Gastroesophageal sphincter (tissue), 4 donors: ENCODE data around the gene PTMS. TPM values are rescaled to one million over a fixed set of nuclear protein-coding genes. Genes with fewer than 3 reads are reported as not detected.

Experiments used
- ATAC-seq: fragments of 150-250 bp; one replicate; pipeline ENCODE4 v1.9.1; 2016; ENCODE audit warnings: mild to moderate bottlenecking, moderate library complexity
- H3K27ac ChIP-seq, 4 donors: fragments of 200-600 bp; sonication (generic) in 3 of 4; 1 replicate in 3 of 4; 2 replicates in 1 of 4; pipeline ENCODE4 v1.5.1; 2016 to 2019
- H3K27me3 ChIP-seq: fragments of 200-600 bp; sonication (generic); one replicate; pipeline ENCODE4 v1.5.1; 2019
- H3K36me3 ChIP-seq, 2 donors: fragments of 200-600 bp; sonication (generic); one replicate each; pipeline ENCODE4 v1.5.1; 2019; ENCODE audit warnings: control low read depth in 1 of 2
- H3K4me1 ChIP-seq, 3 donors: fragments of 200-600 bp; sonication (generic); 1 replicate in 2 of 3; 2 replicates in 1 of 3; pipeline ENCODE4 v1.5.1; 2016 to 2019; ENCODE audit warnings: control low read depth in 2 of 3
- H3K4me3 ChIP-seq, 2 donors: fragments of 200-600 bp; sonication (generic); one replicate each; pipeline ENCODE4 v1.5.1; 2019; ENCODE audit warnings: mild to moderate bottlenecking in 1 of 2, moderate library complexity in 1 of 2
- H3K9me3 ChIP-seq, 3 donors: fragments of 200-600 bp; sonication (generic); one replicate each; pipeline ENCODE4 v1.5.1; 2017 to 2019; ENCODE audit warnings: control low read depth in 2 of 3
- EP300 ChIP-seq: sonication (generic); formaldehyde crosslinking; IDR thresholded peaks from one replicate; pipeline ENCODE4 v1.6.1; 2017; ENCODE audit warnings: antibody characterized with exemption, mild to moderate bottlenecking
- POLR2A ChIP-seq, 2 donors: fragments of 450-650 bp; IDR thresholded peaks; one replicate each; pipeline ENCODE4 v1.6.1; 2017; ENCODE audit warnings: antibody characterized with exemption in 2 of 2, mild to moderate bottlenecking in 2 of 2, moderate library complexity in 1 of 2
- POLR2AphosphoS5 ChIP-seq: sonication (generic); formaldehyde crosslinking; IDR thresholded peaks from one replicate; pipeline ENCODE4 v1.6.1; 2017; ENCODE audit warnings: antibody characterized with exemption
- WGBS, 2 donors: methylation state at CpG; one replicate each; pipeline ENCODE4 v1.1.5; 2018; ENCODE audit warnings: low coverage in 1 of 2; 5-methylcytosine and 5-hydroxymethylcytosine counted together
- total RNA-seq, 4 donors: library from RNA; depleted of rRNA; stranded (reverse); fragments of >200 nt; gene quantifications; one replicate each; pipeline ENCODE4 v1.1.0, GENCODE V29; 2016
- TF ChIP-seq, protein P1 (sequence below), 4 experiments: fragments of 200-600 bp in 2 of 4; fragments of 450-650 bp in 2 of 4; sonication (generic) in 1 of 4; IDR thresholded peaks; one replicate each; pipeline ENCODE4 v1.5.1; 2017 to 2019; ENCODE audit warnings: antibody characterized with exemption in 4 of 4, mild to moderate bottlenecking in 2 of 4, moderate library complexity in 2 of 4

PTMS gene
- total RNA-seq, 4 donors from 2014 or later = 259 to 516 (median 325) TPM

DNA sequence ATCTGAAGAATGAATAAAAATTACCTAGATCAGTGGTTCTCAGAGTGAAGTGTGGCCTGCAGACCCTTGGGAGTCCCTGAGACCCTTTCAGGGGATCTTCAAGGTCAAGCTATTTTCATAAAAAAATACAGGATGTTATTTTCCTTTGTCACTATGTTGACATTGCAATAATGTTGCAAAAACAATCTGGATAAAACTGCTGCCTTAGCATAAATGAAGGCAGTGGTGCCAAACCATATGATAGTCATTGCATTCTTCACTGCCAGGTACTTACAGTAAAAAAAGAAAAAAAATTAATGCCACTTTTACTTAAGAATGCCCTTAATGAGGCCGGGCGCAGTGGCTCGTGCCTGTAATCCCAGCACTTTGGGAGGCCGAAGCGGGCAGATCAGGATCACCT lies 21.1 kb downstream of the PTMS start:
- Histone ChIP-seq H3K9me3 (no peaks in the 10 kb centered on the region), H3K27me3 (no peaks in the 10 kb centered on the region), H3K36me3 (no peaks in the 10 kb centered on the region), H3K27ac (no peak overlapping the region), H3K4me3 (no peak overlapping the region), H3K4me1 (peaks cover 0 to 5% (median 0%) of the 10 kb centered on the region in 3 donors)
- no peak for ATAC-seq
- TF ChIP-seq POLR2A (IDR thresholded peaks at IDR 0.05) (no peak), EP300 (no peak), POLR2AphosphoS5 (no peak)
- TF ChIP-seq, protein P1, sequence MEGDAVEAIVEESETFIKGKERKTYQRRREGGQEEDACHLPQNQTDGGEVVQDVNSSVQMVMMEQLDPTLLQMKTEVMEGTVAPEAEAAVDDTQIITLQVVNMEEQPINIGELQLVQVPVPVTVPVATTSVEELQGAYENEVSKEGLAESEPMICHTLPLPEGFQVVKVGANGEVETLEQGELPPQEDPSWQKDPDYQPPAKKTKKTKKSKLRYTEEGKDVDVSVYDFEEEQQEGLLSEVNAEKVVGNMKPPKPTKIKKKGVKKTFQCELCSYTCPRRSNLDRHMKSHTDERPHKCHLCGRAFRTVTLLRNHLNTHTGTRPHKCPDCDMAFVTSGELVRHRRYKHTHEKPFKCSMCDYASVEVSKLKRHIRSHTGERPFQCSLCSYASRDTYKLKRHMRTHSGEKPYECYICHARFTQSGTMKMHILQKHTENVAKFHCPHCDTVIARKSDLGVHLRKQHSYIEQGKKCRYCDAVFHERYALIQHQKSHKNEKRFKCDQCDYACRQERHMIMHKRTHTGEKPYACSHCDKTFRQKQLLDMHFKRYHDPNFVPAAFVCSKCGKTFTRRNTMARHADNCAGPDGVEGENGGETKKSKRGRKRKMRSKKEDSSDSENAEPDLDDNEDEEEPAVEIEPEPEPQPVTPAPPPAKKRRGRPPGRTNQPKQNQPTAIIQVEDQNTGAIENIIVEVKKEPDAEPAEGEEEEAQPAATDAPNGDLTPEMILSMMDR (IDR thresholded peaks at IDR 0.05) = no peak
- WGBS, 2 donors = 94 to 100% methylated on average over 2 to 5 of the region's 5 CpGs

DNA sequence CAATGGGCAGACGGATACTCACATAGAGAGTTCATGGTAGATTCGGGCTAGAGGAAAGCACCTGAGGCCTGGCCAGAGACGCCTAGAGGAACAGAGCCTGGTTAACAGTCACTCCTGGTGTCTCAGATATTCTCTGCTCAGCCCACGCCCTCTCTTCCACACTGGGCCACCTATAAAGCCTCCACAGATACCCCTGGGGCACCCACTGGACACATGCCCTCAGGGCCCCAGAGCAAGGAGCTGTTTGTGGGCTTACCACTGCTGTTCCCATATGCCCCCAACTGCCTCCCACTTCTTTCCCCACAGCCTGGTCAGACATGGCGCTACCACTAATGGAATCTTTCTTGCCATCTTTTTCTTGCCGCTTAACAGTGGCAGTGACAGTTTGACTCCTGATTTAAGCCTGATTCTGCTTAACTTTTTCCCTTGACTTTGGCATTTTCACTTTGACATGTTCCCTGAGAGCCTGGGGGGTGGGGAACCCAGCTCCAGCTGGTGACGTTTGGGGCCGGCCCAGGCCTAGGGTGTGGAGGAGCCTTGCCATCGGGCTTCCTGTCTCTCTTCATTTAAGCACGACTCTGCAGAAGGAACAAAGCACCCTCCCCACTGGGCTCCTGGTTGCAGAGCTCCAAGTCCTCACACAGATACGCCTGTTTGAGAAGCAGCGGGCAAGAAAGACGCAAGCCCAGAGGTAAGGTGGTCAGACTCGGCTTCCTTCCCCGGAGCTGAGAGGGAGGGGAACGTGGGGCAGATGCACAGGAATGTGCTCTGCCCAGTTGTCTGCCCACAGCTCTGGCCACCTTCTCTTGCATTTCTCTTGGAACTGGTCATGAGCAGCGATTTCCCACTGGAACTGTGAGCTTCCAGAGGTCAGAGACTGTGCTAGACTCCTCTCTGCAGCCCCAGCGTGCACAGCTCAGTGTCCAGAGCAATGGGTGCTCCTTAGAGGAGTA lies 23.1 kb downstream of the PTMS start, which contains the start of gene CD4:
Gene CD4, plus strand, starts transcription at position 557 of the 953 bp plus-strand sequence. CDS start 10,611 bp downstream, outside the sequence.
- peak; percentile 67 for ATAC-seq

DNA sequence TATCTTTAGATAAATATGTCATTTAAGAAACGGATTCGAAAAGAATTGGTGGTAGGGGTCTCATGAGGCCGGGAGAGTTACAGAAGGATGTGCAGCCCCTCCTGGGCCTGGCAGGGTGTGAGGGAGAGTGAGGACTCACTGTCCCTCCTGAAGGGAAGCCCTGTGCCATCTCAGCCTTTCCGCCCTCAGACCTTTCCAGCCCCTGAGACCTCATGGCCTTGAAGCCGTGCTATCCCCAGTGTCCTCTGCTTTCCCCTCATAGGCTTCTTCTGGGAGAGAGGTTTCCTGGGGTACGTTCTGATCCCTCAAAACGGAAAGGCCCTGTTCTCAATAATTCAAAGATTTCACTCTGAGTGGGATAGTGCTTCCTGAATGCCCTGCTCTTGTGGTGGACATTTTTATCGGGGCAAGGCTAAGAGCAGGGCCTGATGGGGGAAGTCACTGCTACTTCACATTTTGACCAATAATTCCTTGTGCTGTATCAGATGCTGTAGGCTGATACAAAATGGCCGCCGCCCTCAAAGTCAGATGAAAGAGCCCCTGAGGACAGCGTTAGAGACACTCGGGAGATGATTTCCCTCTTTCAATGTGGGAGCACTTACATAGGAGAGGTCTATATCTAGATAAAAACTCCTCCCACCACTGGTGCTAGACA lies 24.5 kb downstream of the PTMS start:
- no peaks in the 10 kb centered on the region for H3K27me3 ChIP-seq
- TF ChIP-seq POLR2A (IDR thresholded peaks at IDR 0.05) (no peak), EP300 (no peak), POLR2AphosphoS5 (no peak)
- TF ChIP-seq, protein P1 (IDR thresholded peaks at IDR 0.05) = no peak
- H3K27ac ChIP-seq = no peak overlapping the region
- ATAC-seq = no peak
- H3K36me3 ChIP-seq = no peaks in the 10 kb centered on the region
- no peaks in the 10 kb centered on the region for H3K9me3 ChIP-seq
- H3K4me3 ChIP-seq = peak overlapping the region in 1 of 2 donors; percentile 9
- WGBS, 2 donors = 82 to 90% methylated on average over 2 to 11 of the region's 12 CpGs
- H3K4me1 ChIP-seq = peaks cover 0 to 12% (median 3%) of the 10 kb centered on the region in 3 donors

More for the DNA sequence above, 23.1 kb downstream of the PTMS start, which contains the start of gene CD4:
- H3K9me3 ChIP-seq = no peaks in the 10 kb centered on the region
- no peaks in the 10 kb centered on the region for H3K36me3 ChIP-seq
- 74 to 87% methylated on average over 4 to 6 of the region's 18 CpGs for WGBS, 2 donors
- TF ChIP-seq POLR2A (IDR thresholded peaks at IDR 0.05) (peak; percentile 11 to 39), EP300 (no peak)
- peak within 1 kb of the TSS in 3 of 4 donors; percentile 3 to 44 (median 35) for H3K27ac ChIP-seq
- H3K4me3 ChIP-seq = peak within 1 kb of the TSS in 1 of 2 donors; percentile 35
- no peaks in the 10 kb centered on the region for H3K27me3 ChIP-seq
- H3K4me1 ChIP-seq = peaks cover 0 to 12% (median 3%) of the 10 kb centered on the region in 3 donors

DNA sequence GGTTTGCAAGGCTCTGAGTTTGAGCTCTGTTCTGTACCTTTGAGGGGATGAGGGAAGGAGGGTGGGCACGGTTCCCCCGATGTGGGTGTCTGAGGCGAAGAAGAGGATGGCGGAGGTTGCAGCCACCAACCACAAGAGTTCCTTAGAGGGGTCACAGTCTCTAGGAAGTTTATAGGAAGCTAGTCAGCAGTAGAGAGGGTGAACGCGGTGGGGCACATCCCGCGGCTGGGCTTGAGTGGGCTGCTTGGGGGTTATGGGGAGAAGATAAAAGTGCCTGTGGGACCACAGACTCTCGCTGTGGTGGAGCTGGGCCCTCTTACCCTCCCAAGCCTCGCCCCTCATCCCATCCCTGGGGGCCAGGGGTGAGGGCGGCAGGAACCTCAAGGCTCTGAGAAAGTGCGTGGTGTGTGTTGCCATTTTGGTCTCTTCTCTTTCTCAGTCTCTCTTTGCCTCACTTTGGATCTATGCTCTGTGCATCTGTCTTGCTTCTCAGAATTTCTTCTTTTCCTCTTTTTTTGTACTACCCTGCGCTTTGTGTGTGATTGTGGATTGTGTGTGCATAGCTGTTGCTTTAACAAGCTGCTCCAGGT lies 25.9 kb downstream of the PTMS start:
- TF ChIP-seq POLR2AphosphoS5 (no peak), POLR2A (IDR thresholded peaks at IDR 0.05) (no peak), EP300 (no peak)
- TF ChIP-seq, protein P1 (IDR thresholded peaks at IDR 0.05) = no peak
- H3K4me3 ChIP-seq = peak overlapping the region in 1 of 2 donors; percentile 2
- H3K9me3 ChIP-seq = no peaks in the 10 kb centered on the region
- no peaks in the 10 kb centered on the region for H3K36me3 ChIP-seq
- ATAC-seq = no peak
- H3K4me1 ChIP-seq = peaks cover 0 to 12% (median 3%) of the 10 kb centered on the region in 3 donors
- H3K27me3 ChIP-seq = no peaks in the 10 kb centered on the region
- H3K27ac ChIP-seq = peak overlapping the region in 1 of 4 donors; percentile 28
- WGBS, 2 donors = 75 to 86% methylated on average over 3 to 12 of the region's 13 CpGs
